GM12873 (cell line): Measurements from ENCODE around the gene PRRT1.

ENCODE experiments used
- TF ChIP-seq, protein P1 (sequence below): IDR thresholded peaks from 2 replicates; pipeline ENCODE4 v1.5.1; 2012; ENCODE audit warnings: low read depth, mild to moderate bottlenecking, moderate library complexity, low read length, control low read depth; ENCODE audit not compliant: insufficient read depth; ENCODE audit errors: missing control alignments

The PRRT1 gene

GRCh38 chr6:32133786-32134185, 18.0 kb downstream of the PRRT1 start:
- TF ChIP-seq, protein P1, sequence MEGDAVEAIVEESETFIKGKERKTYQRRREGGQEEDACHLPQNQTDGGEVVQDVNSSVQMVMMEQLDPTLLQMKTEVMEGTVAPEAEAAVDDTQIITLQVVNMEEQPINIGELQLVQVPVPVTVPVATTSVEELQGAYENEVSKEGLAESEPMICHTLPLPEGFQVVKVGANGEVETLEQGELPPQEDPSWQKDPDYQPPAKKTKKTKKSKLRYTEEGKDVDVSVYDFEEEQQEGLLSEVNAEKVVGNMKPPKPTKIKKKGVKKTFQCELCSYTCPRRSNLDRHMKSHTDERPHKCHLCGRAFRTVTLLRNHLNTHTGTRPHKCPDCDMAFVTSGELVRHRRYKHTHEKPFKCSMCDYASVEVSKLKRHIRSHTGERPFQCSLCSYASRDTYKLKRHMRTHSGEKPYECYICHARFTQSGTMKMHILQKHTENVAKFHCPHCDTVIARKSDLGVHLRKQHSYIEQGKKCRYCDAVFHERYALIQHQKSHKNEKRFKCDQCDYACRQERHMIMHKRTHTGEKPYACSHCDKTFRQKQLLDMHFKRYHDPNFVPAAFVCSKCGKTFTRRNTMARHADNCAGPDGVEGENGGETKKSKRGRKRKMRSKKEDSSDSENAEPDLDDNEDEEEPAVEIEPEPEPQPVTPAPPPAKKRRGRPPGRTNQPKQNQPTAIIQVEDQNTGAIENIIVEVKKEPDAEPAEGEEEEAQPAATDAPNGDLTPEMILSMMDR = no peak

GRCh38 chr6:32132110-32132509, 19.6 kb downstream of the PRRT1 start:
- TF ChIP-seq, protein P1 = no peak

DNA sequence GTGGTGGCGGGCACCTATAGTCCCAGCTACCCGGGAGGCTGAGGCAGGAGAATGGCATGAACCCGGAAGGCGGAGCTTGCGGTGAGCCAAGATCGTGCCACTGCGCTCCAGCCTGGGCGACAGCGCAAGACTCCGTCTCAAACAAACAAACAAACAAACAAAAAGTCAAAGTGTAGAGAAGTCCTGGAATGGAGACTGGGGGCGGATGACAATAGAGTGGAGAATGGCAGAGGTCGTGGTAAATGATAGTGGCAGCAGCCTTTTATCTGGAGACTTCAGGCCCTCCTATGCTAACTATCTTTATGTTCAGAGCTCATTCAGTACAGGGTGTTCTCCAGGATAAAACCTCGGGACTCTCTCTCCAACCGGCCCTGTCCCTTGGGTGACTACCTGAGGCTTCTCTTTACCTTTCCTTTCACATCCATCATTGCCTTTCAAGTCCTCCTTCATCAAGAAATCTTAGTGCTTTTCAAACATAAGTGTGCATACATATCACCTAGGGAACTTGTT, 20.2 kb downstream of the PRRT1 start:
- TF ChIP-seq, protein P1 = no peak

DNA sequence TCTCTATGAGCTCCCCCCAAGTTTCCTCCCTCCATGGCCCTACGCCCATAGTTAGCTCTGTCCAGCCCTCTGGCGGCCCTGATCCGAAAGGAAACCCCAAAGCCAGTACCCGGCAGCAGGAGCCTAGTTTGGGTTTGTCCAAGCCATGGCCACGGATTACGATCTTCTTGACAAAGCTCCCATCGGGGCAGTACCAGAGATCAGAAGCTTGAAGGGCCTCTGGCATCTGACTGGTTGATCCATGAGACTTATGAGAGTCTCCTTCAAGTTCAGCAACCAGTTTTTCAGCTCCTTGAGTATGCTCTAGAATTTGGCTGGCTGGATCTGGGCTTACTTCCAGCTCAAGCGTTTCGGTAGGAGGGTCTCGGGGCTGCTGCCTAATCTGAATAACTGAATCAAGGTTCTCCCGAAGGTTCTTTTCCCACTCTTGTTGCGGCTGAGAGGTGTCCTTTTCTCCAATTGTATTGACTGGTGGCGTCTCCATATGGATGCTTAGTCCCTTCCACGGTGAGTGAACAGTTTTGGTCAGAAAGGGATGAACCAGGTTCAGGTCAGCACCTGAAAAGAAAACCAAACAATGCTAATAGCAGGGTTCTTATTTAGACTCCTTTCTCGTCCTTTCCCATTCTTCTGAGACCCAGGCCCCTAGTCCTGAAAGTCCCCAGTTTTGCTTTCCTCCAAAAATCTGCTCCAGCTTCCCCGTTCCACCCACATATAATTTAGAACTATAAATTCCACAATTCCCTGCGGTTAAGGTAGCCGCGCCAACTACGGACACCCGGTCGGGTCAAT, 22.2 kb downstream of the PRRT1 start:
- TF ChIP-seq, protein P1 = no peak

DNA sequence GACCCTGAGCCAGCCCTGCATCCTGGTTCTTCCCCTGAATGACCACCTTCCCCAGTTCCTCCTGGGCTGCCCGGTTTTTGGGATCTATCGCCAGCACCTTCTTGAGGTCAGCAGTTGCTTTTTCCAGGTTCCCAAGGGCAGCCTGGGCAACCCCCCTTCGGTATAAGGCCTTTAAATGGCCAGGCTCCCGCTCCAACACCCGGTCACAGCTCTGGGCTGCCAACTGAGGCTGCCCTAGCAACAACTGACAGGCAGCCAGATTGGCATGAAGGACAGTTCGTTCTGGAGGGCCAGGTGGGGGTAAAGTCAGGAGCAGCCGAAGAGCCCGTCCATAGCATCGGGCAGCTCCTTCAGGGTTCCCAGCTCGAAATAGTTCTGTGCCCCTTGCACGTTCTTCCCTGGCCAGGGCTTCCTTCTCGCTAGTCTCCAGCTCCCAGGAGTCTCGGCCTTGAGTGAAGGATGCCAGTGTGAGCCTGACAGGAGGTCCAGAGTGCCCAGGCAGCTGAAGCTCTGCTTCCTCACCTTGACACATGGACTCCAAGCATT, 22.9 kb downstream of the PRRT1 start:
- TF ChIP-seq, protein P1 = no peak

DNA sequence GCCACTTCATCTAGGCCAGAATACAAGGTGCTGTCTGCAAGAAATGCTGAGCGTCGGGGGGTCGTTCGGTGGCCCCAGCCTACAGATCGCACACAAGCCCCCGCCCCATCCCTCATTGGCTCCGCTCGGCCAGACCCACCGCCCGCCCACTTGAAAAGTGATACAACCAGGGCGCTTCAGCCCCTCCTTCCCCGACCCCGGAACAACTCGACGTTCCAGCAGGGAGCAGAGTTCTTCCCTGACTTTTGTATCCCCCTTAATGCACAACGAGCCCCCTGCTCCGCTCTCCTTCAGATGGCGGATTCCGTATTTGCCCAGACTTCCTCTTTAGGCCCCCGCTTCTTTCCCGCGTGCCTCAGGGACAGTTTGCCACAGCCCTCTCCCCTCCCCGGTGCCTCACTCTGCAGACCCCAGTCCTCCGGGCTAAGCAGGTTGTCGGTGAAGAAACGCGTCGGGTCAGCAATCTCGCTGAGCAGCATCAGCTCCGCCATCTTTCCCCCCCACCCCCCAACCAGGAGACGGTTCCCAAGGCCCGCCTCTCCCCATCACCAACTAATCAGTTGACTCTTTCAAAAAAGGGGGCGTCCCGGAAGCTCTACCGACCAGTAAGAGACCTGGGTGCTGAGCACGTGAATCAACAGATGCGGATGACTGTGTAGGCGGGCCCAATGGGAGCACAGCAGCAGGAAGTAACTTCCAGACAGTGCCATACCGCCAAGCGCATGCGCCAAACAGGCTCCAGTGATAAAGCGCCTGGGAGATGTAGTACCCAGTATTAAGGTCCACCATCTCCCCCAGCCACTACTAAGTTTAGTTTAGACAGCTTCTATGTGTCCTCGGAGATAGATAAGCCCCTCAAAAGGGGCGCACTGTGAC, 23.8 kb downstream of the PRRT1 start, which contains the start of gene ATF6B:
ATF6B (minus strand) TSS at position 530 of the 876 bp plus-strand sequence; CDS start at position 491, 39 bp downstream.
- TF ChIP-seq, protein P1 = no peak

GRCh38 chr6:32127409-32127716, 24.4 kb downstream of the PRRT1 start:
- TF ChIP-seq, protein P1 = no peak
